ENCODE results near the gene TNNI3K. TPM values are rescaled to one million over a fixed set of nuclear protein-coding genes. Genes with fewer than 3 reads are reported as not detected.

TNNI3K gene
- total RNA-seq, 1 experiment from 2014 or later, result not detected

GRCh38 chr1:74362691-74363090, 127.5 kb downstream of the TNNI3K start:
- Histone ChIP-seq H2BK5ac (ENCODE audit: insufficient read length, low read length) (no peak overlapping the region), H3T11ph (ENCODE audit: low read length) (no peak overlapping the region), H3K18ac (ENCODE audit: insufficient read length, low read depth, low read length) (no peak overlapping the region), H3K9ac (ENCODE audit: extremely low read depth, insufficient read length, low read length) (no peak overlapping the region), H2AK5ac (ENCODE audit: insufficient read length, low read length) (no peak overlapping the region), H4K5ac (ENCODE audit: insufficient read length, low read depth, low read length) (no peak overlapping the region), H3K23ac (ENCODE audit: insufficient read length, low read depth, low read length) (no peak overlapping the region), H3K4me1 (ENCODE audit: insufficient read depth, low read length) (no peaks in the 10 kb centered on the region), H2BK20ac (ENCODE audit: low read depth, low read length, poor library complexity, severe bottlenecking) (no peak overlapping the region), H3K14ac (ENCODE audit: insufficient read depth, low read length) (no peak overlapping the region), H2AFZ (ENCODE audit: low read length) (no peak overlapping the region), H3K79me2 (ENCODE audit: insufficient read depth, low read length) (no peaks in the 10 kb centered on the region), H2BK15ac (ENCODE audit: low read depth, low read length) (no peak overlapping the region), H3K9me3 (ENCODE audit: control insufficient read depth, low read depth, low read length) (no peaks in the 10 kb centered on the region), H2BK12ac (ENCODE audit: insufficient read length, low read depth, low read length) (no peak overlapping the region), H3K23me2 (ENCODE audit: insufficient read length, low read depth, low read length, poor library complexity, severe bottlenecking) (no peaks in the 10 kb centered on the region), H3K79me1 (ENCODE audit: insufficient read depth, low read depth, low read length, poor library complexity, severe bottlenecking) (no peaks in the 10 kb centered on the region), H3K27ac (ENCODE audit: insufficient read length, low read depth, low read length) (no peak overlapping the region), H3K27me3 (ENCODE audit: insufficient read depth, low read length) (no peaks in the 10 kb centered on the region), H4K91ac (ENCODE audit: insufficient read length, low read depth, low read length) (no peak overlapping the region), H3K4me2 (ENCODE audit: insufficient read depth, insufficient read length, low read length) (no peak overlapping the region), H2BK120ac (ENCODE audit: low read depth, low read length, poor library complexity, severe bottlenecking) (no peak overlapping the region), H3K56ac (ENCODE audit: insufficient read length, low read depth, low read length) (no peak overlapping the region), H3K4ac (ENCODE audit: low read depth, low read length) (no peak overlapping the region), H4K8ac (replicated peaks; ENCODE audit: insufficient read length, low read depth, low read length) (no peak overlapping the region), H4K20me1 (ENCODE audit: control insufficient read depth, insufficient read depth, insufficient read length) (no peaks in the 10 kb centered on the region)
- DNase-seq, result no peak
- Mint-ChIP-seq H3K27me3 (ENCODE audit: low read depth) (no peaks in the 10 kb centered on the region), H3K4me1 (no peaks in the 10 kb centered on the region), H3K27ac (no peak overlapping the region), H3K4me3 (no peak overlapping the region), H3K36me3 (ENCODE audit: insufficient read depth in 1 of 3, low read depth in 3 of 3) (no peaks in the 10 kb centered on the region), H3K9me3 (peaks cover 0 to 4% of the 10 kb centered on the region in 2 experiments; a peak in 2 of 5 replicates)
- TF ChIP-seq CTCF (conservative IDR thresholded peaks at IDR 0.05), result no peak
- no CpG with 5 or more reads among the region's 1 CpG for WGBS (ENCODE audit: extremely low coverage, insufficient read length, low lambda C conversion rate)
